HUES48 (cell line): Measurements from ENCODE around the gene AADACL2.

Source experiments
- H3K27ac ChIP-seq: one replicate; pipeline ENCODE4 v1.7.0; 2013; ENCODE audit warnings: low read depth, low read length, inconsistent platforms
- H3K27me3 ChIP-seq: 2 replicates; pipeline ENCODE4 v1.6.1; 2013; ENCODE audit warnings: mild to moderate bottlenecking, low read length; ENCODE audit not compliant: control insufficient read depth, insufficient read depth
- H3K36me3 ChIP-seq: 2 replicates; pipeline ENCODE4 v1.6.1; 2013; ENCODE audit warnings: low read length; ENCODE audit not compliant: control insufficient read depth, insufficient read depth
- H3K4me1 ChIP-seq: 2 replicates; pipeline ENCODE4 v1.6.1; 2013; ENCODE audit warnings: mild to moderate bottlenecking, low read length; ENCODE audit not compliant: control insufficient read depth, insufficient read depth
- H3K4me3 ChIP-seq: 2 replicates; pipeline ENCODE4 v1.5.1; 2013; ENCODE audit warnings: mild to moderate bottlenecking, low read depth, low read length
- H3K9ac ChIP-seq: 2 replicates; pipeline ENCODE4 v1.6.1; 2013; ENCODE audit warnings: mild to moderate bottlenecking, low read depth, low read length, moderate library complexity
- H3K9me3 ChIP-seq: 2 replicates; pipeline ENCODE4 v1.6.1; 2013; ENCODE audit warnings: low read length; ENCODE audit not compliant: control insufficient read depth, insufficient read depth

The AADACL2 gene

GRCh38 chr3:151733613-151734012 is at the start of gene AADACL2:
TSS of gene AADACL2 (plus strand) at chr3:151733927. CDS start at chr3:151734036, 109 bp downstream.
- H3K36me3 ChIP-seq = no peaks in the 10 kb centered on the region

GRCh38 chr3:151684094-151684493 is 49.6 kb upstream of the AADACL2 start:
- peaks cover 5% of the 10 kb centered on the region; the same call in 1 of the 2 replicates for H3K4me1 ChIP-seq
- H3K27me3 ChIP-seq = no peaks in the 10 kb centered on the region
- H3K4me3 ChIP-seq = no peak overlapping the region
- no peak overlapping the region for H3K27ac ChIP-seq
- H3K36me3 ChIP-seq = no peaks in the 10 kb centered on the region
- no peaks in the 10 kb centered on the region for H3K9me3 ChIP-seq
- H3K9ac ChIP-seq = no peak overlapping the region

More at GRCh38 chr3:151733613-151734012, at the start of gene AADACL2:
- Histone ChIP-seq H3K9ac (no peak within 1 kb of the TSS), H3K27me3 (no peaks in the 10 kb centered on the region), H3K9me3 (no peaks in the 10 kb centered on the region), H3K27ac (no peak within 1 kb of the TSS), H3K4me1 (no peaks in the 10 kb centered on the region), H3K4me3 (no peak within 1 kb of the TSS)

- H3K4me3 ChIP-seq = no peak overlapping the region
- H3K36me3 ChIP-seq = no peaks in the 10 kb centered on the region
- H3K27me3 ChIP-seq = no peaks in the 10 kb centered on the region
- H3K27ac ChIP-seq = no peak overlapping the region
- H3K4me1 ChIP-seq = peaks cover 5% of the 10 kb centered on the region; the same call in 1 of the 2 replicates
- H3K9ac ChIP-seq = no peak overlapping the region
- no peaks in the 10 kb centered on the region for H3K9me3 ChIP-seq
Observed at GRCh38 chr3:151686257-151686656, 47.5 kb upstream of the AADACL2 start.

- no peak overlapping the region for H3K27ac ChIP-seq
- peaks cover 5% of the 10 kb centered on the region; the same call in 1 of the 2 replicates for H3K4me1 ChIP-seq
- H3K27me3 ChIP-seq = no peaks in the 10 kb centered on the region
- H3K36me3 ChIP-seq = no peaks in the 10 kb centered on the region
- no peak overlapping the region for H3K9ac ChIP-seq
- no peaks in the 10 kb centered on the region for H3K9me3 ChIP-seq
- H3K4me3 ChIP-seq = no peak overlapping the region
Observed at GRCh38 chr3:151687076-151687475, 46.7 kb upstream of the AADACL2 start.

GRCh38 chr3:151688571-151688970 is 45.2 kb upstream of the AADACL2 start:
- Histone ChIP-seq H3K36me3 (no peaks in the 10 kb centered on the region), H3K4me1 (peaks cover 5% of the 10 kb centered on the region; the same call in 1 of the 2 replicates), H3K27ac (no peak overlapping the region), H3K4me3 (no peak overlapping the region), H3K9ac (no peak overlapping the region), H3K9me3 (no peaks in the 10 kb centered on the region), H3K27me3 (no peaks in the 10 kb centered on the region)

GRCh38 chr3:151690645-151691044 is 43.1 kb upstream of the AADACL2 start:
- H3K9ac ChIP-seq = no peak overlapping the region
- H3K4me1 ChIP-seq = peaks cover 5% of the 10 kb centered on the region; the same call in 1 of the 2 replicates
- no peaks in the 10 kb centered on the region for H3K36me3 ChIP-seq
- no peak overlapping the region for H3K4me3 ChIP-seq
- no peaks in the 10 kb centered on the region for H3K9me3 ChIP-seq
- no peaks in the 10 kb centered on the region for H3K27me3 ChIP-seq
- H3K27ac ChIP-seq = no peak overlapping the region

- H3K4me3 ChIP-seq = no peak overlapping the region
- H3K27ac ChIP-seq = no peak overlapping the region
- H3K27me3 ChIP-seq = no peaks in the 10 kb centered on the region
Observed at GRCh38 chr3:151697496-151697895, 36.2 kb upstream of the AADACL2 start.

GRCh38 chr3:151707216-151707615 is 26.5 kb upstream of the AADACL2 start:
- no peak overlapping the region for H3K9ac ChIP-seq
- no peak overlapping the region for H3K27ac ChIP-seq
- H3K27me3 ChIP-seq = no peaks in the 10 kb centered on the region
- H3K4me1 ChIP-seq = peaks cover 11% of the 10 kb centered on the region
- no peak overlapping the region for H3K4me3 ChIP-seq
- H3K36me3 ChIP-seq = no peaks in the 10 kb centered on the region
- H3K9me3 ChIP-seq = no peaks in the 10 kb centered on the region

More at GRCh38 chr3:151697496-151697895, 36.2 kb upstream of the AADACL2 start:
- H3K9me3 ChIP-seq = peaks cover 11% of the 10 kb centered on the region
- H3K9ac ChIP-seq = no peak overlapping the region
- H3K4me1 ChIP-seq = no peaks in the 10 kb centered on the region
- no peaks in the 10 kb centered on the region for H3K36me3 ChIP-seq

- Histone ChIP-seq H3K9me3 (no peaks in the 10 kb centered on the region), H3K36me3 (no peaks in the 10 kb centered on the region), H3K9ac (no peak overlapping the region), H3K27me3 (no peaks in the 10 kb centered on the region), H3K27ac (no peak overlapping the region), H3K4me3 (no peak overlapping the region), H3K4me1 (peaks cover 11% of the 10 kb centered on the region)
Observed at GRCh38 chr3:151708868-151709267, 24.9 kb upstream of the AADACL2 start.

GRCh38 chr3:151709847-151710246 is 23.9 kb upstream of the AADACL2 start:
- Histone ChIP-seq H3K4me3 (no peak overlapping the region), H3K9ac (no peak overlapping the region), H3K4me1 (peaks cover 11% of the 10 kb centered on the region), H3K36me3 (no peaks in the 10 kb centered on the region), H3K27ac (no peak overlapping the region), H3K27me3 (no peaks in the 10 kb centered on the region), H3K9me3 (no peaks in the 10 kb centered on the region)

- H3K4me3 ChIP-seq = no peak overlapping the region
- H3K4me1 ChIP-seq = no peaks in the 10 kb centered on the region
- no peak overlapping the region for H3K9ac ChIP-seq
- no peaks in the 10 kb centered on the region for H3K9me3 ChIP-seq
- H3K27me3 ChIP-seq = no peaks in the 10 kb centered on the region
- no peak overlapping the region for H3K27ac ChIP-seq
- no peaks in the 10 kb centered on the region for H3K36me3 ChIP-seq
Observed at GRCh38 chr3:151721294-151721693, 12.4 kb upstream of the AADACL2 start.

GRCh38 chr3:151722856-151723255 is 10.9 kb upstream of the AADACL2 start:
- H3K4me1 ChIP-seq = no peaks in the 10 kb centered on the region
- no peaks in the 10 kb centered on the region for H3K27me3 ChIP-seq
- no peaks in the 10 kb centered on the region for H3K36me3 ChIP-seq
- no peak overlapping the region for H3K9ac ChIP-seq
- no peaks in the 10 kb centered on the region for H3K9me3 ChIP-seq
- H3K27ac ChIP-seq = no peak overlapping the region
- no peak overlapping the region for H3K4me3 ChIP-seq
